H9 (cell line): ENCODE data around the gene POU3F2. TPM values are rescaled to one million over a fixed set of nuclear protein-coding genes. Genes with fewer than 3 reads are reported as not detected.

ENCODE experiments used
- DNase-seq: peaks from one replicate; pipeline ENCODE4 v3.0.0-alpha.2; 2017
- H2AFZ ChIP-seq: one replicate; pipeline ENCODE4 v1.6.1; 2013; ENCODE audit warnings: mild to moderate bottlenecking, low read length, control low read depth, moderate library complexity
- H2AK5ac ChIP-seq: 2 replicates; pipeline ENCODE4 v1.6.1; 2013; ENCODE audit warnings: low read length, control low read depth, mixed read lengths; ENCODE audit not compliant: insufficient read length
- H2BK120ac ChIP-seq: one replicate; pipeline ENCODE4 v1.6.1; 2013; ENCODE audit warnings: low read depth, mild to moderate bottlenecking, low read length, control low read depth, inconsistent platforms; ENCODE audit not compliant: poor library complexity, severe bottlenecking
- H2BK12ac ChIP-seq: 2 replicates; pipeline ENCODE4 v1.6.1; 2013; ENCODE audit warnings: low read length, control low read depth, mixed read lengths, low read depth; ENCODE audit not compliant: insufficient read length
- H2BK15ac ChIP-seq: 2 replicates; pipeline ENCODE4 v1.6.1; 2013; ENCODE audit warnings: low read depth, low read length, control low read depth
- H2BK20ac ChIP-seq: one replicate; pipeline ENCODE4 v1.6.1; 2013; ENCODE audit warnings: low read depth, mild to moderate bottlenecking, low read length, control low read depth, inconsistent platforms; ENCODE audit not compliant: poor library complexity, severe bottlenecking
- H2BK5ac ChIP-seq: 2 replicates; pipeline ENCODE4 v1.6.1; 2013; ENCODE audit warnings: low read length, control low read depth, mixed read lengths; ENCODE audit not compliant: insufficient read length
- H3K14ac ChIP-seq: 2 replicates; pipeline ENCODE4 v1.6.1; 2013; ENCODE audit warnings: low read length, control low read depth; ENCODE audit not compliant: insufficient read depth
- H3K18ac ChIP-seq: 2 replicates; pipeline ENCODE4 v1.6.1; 2013; ENCODE audit warnings: low read depth, mild to moderate bottlenecking, mixed read lengths, low read length, control low read depth; ENCODE audit not compliant: insufficient read length
- H3K23ac ChIP-seq: 2 replicates; pipeline ENCODE4 v1.6.1; 2013; ENCODE audit warnings: low read length, control low read depth, mixed read lengths, low read depth; ENCODE audit not compliant: insufficient read length
- H3K23me2 ChIP-seq: 2 replicates; pipeline ENCODE4 v1.6.1; 2013; ENCODE audit warnings: low read depth, mild to moderate bottlenecking, mixed read lengths, low read length, control low read depth; ENCODE audit not compliant: insufficient read length, poor library complexity, severe bottlenecking
- H3K27ac ChIP-seq: 2 replicates; pipeline ENCODE4 v1.5.1; 2013; ENCODE audit warnings: low read length, control low read depth, mixed read lengths, low read depth; ENCODE audit not compliant: insufficient read length
- H3K27me3 ChIP-seq: 2 replicates; pipeline ENCODE4 v1.6.1; 2013; ENCODE audit warnings: low read length, control low read depth, inconsistent platforms; ENCODE audit not compliant: insufficient read depth
- H3K4ac ChIP-seq: 2 replicates; pipeline ENCODE4 v1.6.1; 2013; ENCODE audit warnings: low read depth, mild to moderate bottlenecking, control low read depth, inconsistent platforms, low read length, moderate library complexity
- H3K4me1 ChIP-seq: 2 replicates; pipeline ENCODE4 v1.6.1; 2013; ENCODE audit warnings: low read length, control low read depth, inconsistent platforms; ENCODE audit not compliant: insufficient read depth
- H3K4me2 ChIP-seq: 2 replicates; pipeline ENCODE4 v1.6.1; 2013; ENCODE audit warnings: low read length, control low read depth, mixed read lengths; ENCODE audit not compliant: insufficient read length, insufficient read depth
- H3K56ac ChIP-seq: 2 replicates; pipeline ENCODE4 v1.6.1; 2013; ENCODE audit warnings: low read depth, mild to moderate bottlenecking, mixed read lengths, low read length, control low read depth; ENCODE audit not compliant: insufficient read length
- H3K79me1 ChIP-seq: 2 replicates; pipeline ENCODE4 v1.6.1; 2013; ENCODE audit warnings: low read depth, mild to moderate bottlenecking, moderate library complexity, low read length, control low read depth, inconsistent platforms; ENCODE audit not compliant: insufficient read depth, poor library complexity, severe bottlenecking
- H3K79me2 ChIP-seq: 2 replicates; pipeline ENCODE4 v1.6.1; 2013; ENCODE audit warnings: low read length, control low read depth, inconsistent platforms; ENCODE audit not compliant: insufficient read depth
- H3K9ac ChIP-seq: 2 replicates; pipeline ENCODE4 v1.6.1; 2013; ENCODE audit warnings: low read length, control low read depth, mixed read lengths; ENCODE audit not compliant: insufficient read length; ENCODE audit errors: extremely low read depth
- H3K9me3 ChIP-seq: one replicate; pipeline ENCODE4 v1.6.1; 2013; ENCODE audit warnings: low read depth, low read length, inconsistent platforms; ENCODE audit not compliant: control insufficient read depth
- H3T11ph ChIP-seq: one replicate; pipeline ENCODE4 v1.6.1; 2013; ENCODE audit warnings: mild to moderate bottlenecking, low read length, control low read depth, inconsistent platforms
- H4K20me1 ChIP-seq: one replicate; pipeline ENCODE4 v1.6.1; 2013; ENCODE audit not compliant: control insufficient read depth, insufficient read length, insufficient read depth
- H4K5ac ChIP-seq: 2 replicates; pipeline ENCODE4 v1.6.1; 2013; ENCODE audit warnings: low read depth, mild to moderate bottlenecking, mixed read lengths, low read length, control low read depth; ENCODE audit not compliant: insufficient read length
- H4K8ac ChIP-seq: replicated peaks from 2 replicates; pipeline ENCODE4 v1.6.1; 2013; ENCODE audit warnings: low read length, control low read depth, mixed read lengths, low read depth; ENCODE audit not compliant: insufficient read length
- H4K91ac ChIP-seq: 2 replicates; pipeline ENCODE4 v1.6.1; 2013; ENCODE audit warnings: low read depth, mild to moderate bottlenecking, moderate library complexity, mixed read lengths, low read length, control low read depth; ENCODE audit not compliant: insufficient read length
- H3K27ac Mint-ChIP-seq, 3 experiments: 2 replicates in 2 of 3; 3 replicates in 1 of 3; pipeline ENCODE4 v1.8.0; 2020 to 2021; ENCODE audit warnings: mixed read lengths in 3 of 3, mild to moderate bottlenecking in 1 of 3, moderate library complexity in 1 of 3
- H3K27me3 Mint-ChIP-seq: 2 replicates; pipeline ENCODE4 v1.8.0; 2021; ENCODE audit warnings: low read depth, mild to moderate bottlenecking, moderate library complexity, mixed read lengths
- H3K36me3 Mint-ChIP-seq, 3 experiments: 2 replicates in 2 of 3; 3 replicates in 1 of 3; pipeline ENCODE4 v1.8.0; 2020 to 2021; ENCODE audit warnings: low read depth in 3 of 3, mixed read lengths in 3 of 3; ENCODE audit not compliant: insufficient read depth in 1 of 3
- H3K4me1 Mint-ChIP-seq, 2 experiments: 2 replicates each; pipeline ENCODE4 v1.8.0; 2020; ENCODE audit warnings: mixed read lengths in 2 of 2
- H3K4me3 Mint-ChIP-seq, 2 experiments: 2 replicates in 1 of 2; 3 replicates in 1 of 2; pipeline ENCODE4 v1.8.0; 2020 to 2021; ENCODE audit warnings: mild to moderate bottlenecking in 2 of 2, mixed read lengths in 2 of 2, moderate library complexity in 1 of 2
- H3K9me3 Mint-ChIP-seq, 2 experiments: 2 replicates in 1 of 2; 3 replicates in 1 of 2; pipeline ENCODE4 v1.8.0; 2020; ENCODE audit warnings: mild to moderate bottlenecking in 2 of 2, mixed read lengths in 2 of 2, moderate library complexity in 1 of 2
- CTCF ChIP-seq: fragments of 200-600 bp; sonication (generic); conservative IDR thresholded peaks from 3 replicates; pipeline ENCODE4 v1.8.0; 2021; ENCODE audit warnings: antibody characterized with exemption, mild to moderate bottlenecking
- WGBS: extraction: QIAGEN DNeasy Blood & Tissue Kit; methylation state at CpG from one replicate; pipeline ENCODE4 v1.1.7; 2013; ENCODE audit warnings: missing lambda C conversion rate, low lambda C conversion rate, mixed read lengths; ENCODE audit not compliant: insufficient read length; ENCODE audit errors: extremely low coverage; 5-methylcytosine and 5-hydroxymethylcytosine counted together
- long read RNA-seq: library from polyadenylated mRNA; unstranded; transcript quantifications from one replicate; pipeline ENCODE4 v2.0.0, GENCODE V29; 2020
- total RNA-seq: library from RNA; stranded (reverse); gene quantifications from 2 replicates; pipeline ENCODE4 v1.2.1, GENCODE V29; 2021

Gene POU3F2
- total RNA-seq: 0.09 and 0.15 TPM in 2 replicates
- long read RNA-seq: 0 reads

GRCh38 chr6:98834060-98835031 is at the start of gene POU3F2:
TSS of gene POU3F2 (plus strand) at chr6:98834574. CDS start at chr6:98834874, 300 bp downstream.
- peaks cover 73% of the 10 kb centered on the region for H3K27me3 ChIP-seq
- H3K4ac ChIP-seq: no peak within 1 kb of the TSS
- H3K4me2 ChIP-seq: peak within 1 kb of the TSS; percentile 81
- no peak within 1 kb of the TSS for H2BK15ac ChIP-seq
- peak; percentile 98 for DNase-seq
- no peak within 1 kb of the TSS for H2BK120ac ChIP-seq
- no peak within 1 kb of the TSS for H3K18ac ChIP-seq
- no peaks in the 10 kb centered on the region for H3K79me2 ChIP-seq
- H3K23me2 ChIP-seq: peaks cover 28% of the 10 kb centered on the region
- H3K56ac ChIP-seq: no peak within 1 kb of the TSS
- H3K14ac ChIP-seq: no peak within 1 kb of the TSS
- H4K5ac ChIP-seq: no peak within 1 kb of the TSS
- H2AFZ ChIP-seq: no peak within 1 kb of the TSS
- Mint-ChIP-seq H3K4me3 (peak within 1 kb of the TSS; percentile 71 to 85), H3K4me1 (peaks cover 33 to 51% of the 10 kb centered on the region in 2 experiments), H3K36me3 (no peaks in the 10 kb centered on the region; a peak in 1 of 7 replicates), H3K27ac (no peak within 1 kb of the TSS; a peak in 1 of 7 replicates), H3K27me3 (peaks cover 97% of the 10 kb centered on the region), H3K9me3 (peaks cover 0 to 7% of the 10 kb centered on the region in 2 experiments; a peak in 3 of 5 replicates)
- no CpG with 5 or more reads among the region's 83 CpGs for WGBS
- no peak within 1 kb of the TSS for H4K91ac ChIP-seq
- H2BK20ac ChIP-seq: no peak within 1 kb of the TSS
- no peaks in the 10 kb centered on the region for H4K20me1 ChIP-seq
- H3K4me1 ChIP-seq: peaks cover 10% of the 10 kb centered on the region; the same call in 1 of the 2 replicates
- H3K27ac ChIP-seq: no peak within 1 kb of the TSS
- H4K8ac ChIP-seq: no peak within 1 kb of the TSS
- H3K9me3 ChIP-seq: no peaks in the 10 kb centered on the region
- no peak for TF ChIP-seq CTCF
- H2BK12ac ChIP-seq: no peak within 1 kb of the TSS
- no peak within 1 kb of the TSS for H3K9ac ChIP-seq
- no peaks in the 10 kb centered on the region for H3K79me1 ChIP-seq
- no peak within 1 kb of the TSS for H2AK5ac ChIP-seq
- H3K23ac ChIP-seq: no peak within 1 kb of the TSS
- H3T11ph ChIP-seq: no peak within 1 kb of the TSS
- no peak within 1 kb of the TSS for H2BK5ac ChIP-seq
